ENCODE results near the gene P2RY2.

P2RY2 gene

GRCh38 chr11:73178681-73179080 lies 39.4 kb upstream of the P2RY2 start:
- Histone ChIP-seq H4K20me1 (ENCODE audit: low read depth, low read length) (no peaks in the 10 kb centered on the region), H3K9me2 (replicated peaks; ENCODE audit: insufficient read depth, low read length) (no peaks in the 10 kb centered on the region), H3K9me3 (ENCODE audit: insufficient read depth, low read length) (no peaks in the 10 kb centered on the region), H3K79me2 (ENCODE audit: insufficient read depth, low read length) (no peaks in the 10 kb centered on the region), H3K27ac (ENCODE audit: low read depth, low read length) (no peak overlapping the region), H2AFZ (ENCODE audit: low read depth, low read length, severe bottlenecking) (no peak overlapping the region), H3K27me3 (ENCODE audit: low read length) (no peaks in the 10 kb centered on the region), H3K9ac (ENCODE audit: low read length) (no peak overlapping the region), H3K36me3 (ENCODE audit: low read length) (no peaks in the 10 kb centered on the region), H3K4me2 (ENCODE audit: low read depth, low read length, poor library complexity, severe bottlenecking) (no peak overlapping the region), H3K4me3 (ENCODE audit: insufficient read depth, low read length, poor library complexity, severe bottlenecking) (no peak overlapping the region), H3F3A (ENCODE audit: insufficient read depth) (no peaks in the 10 kb centered on the region)
- no peak for TF ChIP-seq EZH2phosphoT487 (conservative IDR thresholded peaks at IDR 0.05; ENCODE audit: low read length)
- no peak for TF ChIP-seq CTCF (IDR thresholded peaks at IDR 0.05; ENCODE audit: insufficient read depth, low read length, poor library complexity, severe bottlenecking)

- no peak overlapping the region for H2AFZ ChIP-seq (ENCODE audit: low read depth, low read length, severe bottlenecking)
- H3K9me2 ChIP-seq (replicated peaks; ENCODE audit: insufficient read depth, low read length) = no peaks in the 10 kb centered on the region
- H3K9me3 ChIP-seq (ENCODE audit: insufficient read depth, low read length) = no peaks in the 10 kb centered on the region
- no peaks in the 10 kb centered on the region for H3K79me2 ChIP-seq (ENCODE audit: insufficient read depth, low read length)
- H3K4me2 ChIP-seq (ENCODE audit: low read depth, low read length, poor library complexity, severe bottlenecking) = no peak overlapping the region
- no peaks in the 10 kb centered on the region for H3F3A ChIP-seq (ENCODE audit: insufficient read depth)
- no peak overlapping the region for H3K4me3 ChIP-seq (ENCODE audit: insufficient read depth, low read length, poor library complexity, severe bottlenecking)
- no peaks in the 10 kb centered on the region for H3K27me3 ChIP-seq (ENCODE audit: low read length)
- TF ChIP-seq EZH2phosphoT487 (conservative IDR thresholded peaks at IDR 0.05; ENCODE audit: low read length) (no peak), CTCF (IDR thresholded peaks at IDR 0.05; ENCODE audit: insufficient read depth, low read length, poor library complexity, severe bottlenecking) (no peak)
- H3K9ac ChIP-seq (ENCODE audit: low read length) = no peak overlapping the region
- H3K36me3 ChIP-seq (ENCODE audit: low read length) = no peaks in the 10 kb centered on the region
- H3K27ac ChIP-seq (ENCODE audit: low read depth, low read length) = no peak overlapping the region
- no peaks in the 10 kb centered on the region for H4K20me1 ChIP-seq (ENCODE audit: low read depth, low read length)
These were observed 35.2 kb upstream of the P2RY2 start for GRCh38 chr11:73182824-73183321.

- Histone ChIP-seq H3K9me2 (replicated peaks; ENCODE audit: insufficient read depth, low read length) (no peaks in the 10 kb centered on the region), H3K9ac (ENCODE audit: low read length) (no peak overlapping the region), H2AFZ (ENCODE audit: low read depth, low read length, severe bottlenecking) (peak overlapping the region; percentile 9), H3F3A (ENCODE audit: insufficient read depth) (no peaks in the 10 kb centered on the region), H3K4me3 (ENCODE audit: insufficient read depth, low read length, poor library complexity, severe bottlenecking) (no peak overlapping the region), H3K36me3 (ENCODE audit: low read length) (no peaks in the 10 kb centered on the region), H3K9me3 (ENCODE audit: insufficient read depth, low read length) (no peaks in the 10 kb centered on the region), H3K27me3 (ENCODE audit: low read length) (no peaks in the 10 kb centered on the region), H3K4me2 (ENCODE audit: low read depth, low read length, poor library complexity, severe bottlenecking) (no peak overlapping the region), H3K79me2 (ENCODE audit: insufficient read depth, low read length) (no peaks in the 10 kb centered on the region), H3K27ac (ENCODE audit: low read depth, low read length) (no peak overlapping the region), H4K20me1 (ENCODE audit: low read depth, low read length) (no peaks in the 10 kb centered on the region)
- peak; percentile 86 for TF ChIP-seq CTCF (IDR thresholded peaks at IDR 0.05; ENCODE audit: insufficient read depth, low read length, poor library complexity, severe bottlenecking)
- TF ChIP-seq EZH2phosphoT487 (conservative IDR thresholded peaks at IDR 0.05; ENCODE audit: low read length) = no peak
These were observed 33.0 kb upstream of the P2RY2 start for GRCh38 chr11:73184953-73185671.

All from SU-DHL-6 (cell line).